ENCODE data around the gene MYO16. TPM values are rescaled to one million over a fixed set of nuclear protein-coding genes. Genes with fewer than 3 reads are reported as not detected.

The MYO16 gene
- total and polyA plus RNA-seq, 7 donors = under 0.01 to 0.33 (median 0.28) TPM; not detected in 2

GRCh38 chr13:109119896-109120295, 490.5 kb downstream of the MYO16 start:
- Histone ChIP-seq H3K9me3 (no peaks in the 10 kb centered on the region), H3K36me3 (no peaks in the 10 kb centered on the region), H3K4me1 (no peaks in the 10 kb centered on the region), H3K27ac (no peak overlapping the region), H3K27me3 (no peaks in the 10 kb centered on the region), H3K4me3 (no peak overlapping the region)
- TF ChIP-seq POLR2A (IDR thresholded peaks at IDR 0.05) (no peak), CTCF (IDR thresholded peaks at IDR 0.05) (no peak), EP300 (IDR thresholded peaks at IDR 0.05) (no peak), POLR2AphosphoS5 (IDR thresholded peaks at IDR 0.05) (no peak)
- no peak for DNase-seq
- intact Hi-C loops (cut with DNase I) = no loop called here
- 41 to 60% methylated on average over 1 of the region's 1 CpG for WGBS, 2 donors

- Histone ChIP-seq H3K36me3 (no peaks in the 10 kb centered on the region), H3K4me3 (no peak overlapping the region), H3K9me3 (no peaks in the 10 kb centered on the region), H3K4me1 (no peaks in the 10 kb centered on the region), H3K27ac (no peak overlapping the region), H3K27me3 (no peaks in the 10 kb centered on the region)
- WGBS, 2 donors = 88 to 93% methylated on average over 5 of the region's 5 CpGs
- intact Hi-C loops (cut with DNase I) = no loop called here
- TF ChIP-seq POLR2A (IDR thresholded peaks at IDR 0.05) (no peak), POLR2AphosphoS5 (IDR thresholded peaks at IDR 0.05) (no peak), CTCF (IDR thresholded peaks at IDR 0.05) (no peak), EP300 (IDR thresholded peaks at IDR 0.05) (no peak)
- no peak for DNase-seq
Observed at GRCh38 chr13:109121826-109122225, 492.4 kb downstream of the MYO16 start.

GRCh38 chr13:109123971-109124370, 494.6 kb downstream of the MYO16 start:
- TF ChIP-seq POLR2AphosphoS5 (IDR thresholded peaks at IDR 0.05) (no peak), POLR2A (IDR thresholded peaks at IDR 0.05) (no peak), EP300 (IDR thresholded peaks at IDR 0.05) (no peak), CTCF (IDR thresholded peaks at IDR 0.05) (no peak)
- intact Hi-C loops (cut with DNase I) = no loop called here
- Histone ChIP-seq H3K36me3 (no peaks in the 10 kb centered on the region), H3K27me3 (no peaks in the 10 kb centered on the region), H3K27ac (no peak overlapping the region), H3K4me3 (no peak overlapping the region), H3K4me1 (no peaks in the 10 kb centered on the region), H3K9me3 (no peaks in the 10 kb centered on the region)
- DNase-seq = no peak
- 84 to 89% methylated on average over 2 of the region's 2 CpGs for WGBS, 2 donors

- WGBS, 2 donors = 86% methylated on average over 5 of the region's 5 CpGs
- intact Hi-C loops (cut with DNase I) = no loop called here
- H3K4me3 ChIP-seq = no peak overlapping the region
Observed at GRCh38 chr13:109126178-109126577, 496.8 kb downstream of the MYO16 start.

More at GRCh38 chr13:109126178-109126577, 496.8 kb downstream of the MYO16 start:
- no peak for DNase-seq
- no peaks in the 10 kb centered on the region for H3K9me3 ChIP-seq
- peaks cover 0 to 4% (median 2%) of the 10 kb centered on the region in 4 donors for H3K4me1 ChIP-seq
- H3K27ac ChIP-seq = no peak overlapping the region
- no peaks in the 10 kb centered on the region for H3K27me3 ChIP-seq
- TF ChIP-seq EP300 (IDR thresholded peaks at IDR 0.05) = no peak
- no peak for TF ChIP-seq POLR2AphosphoS5 (IDR thresholded peaks at IDR 0.05)
- TF ChIP-seq POLR2A (IDR thresholded peaks at IDR 0.05) = no peak
- TF ChIP-seq CTCF (IDR thresholded peaks at IDR 0.05) = no peak
- H3K36me3 ChIP-seq = no peaks in the 10 kb centered on the region
